H1 (cell line): ENCODE data around the gene UBE2I. TPM values are rescaled to one million over a fixed set of nuclear protein-coding genes. Genes with fewer than 3 reads are reported as not detected.

Source experiments
- CTCF ChIA-PET: fragments of 300-600 bp; sonication (Branson Sonifier 250); formaldehyde crosslinking; loops from one replicate; lab custom pipeline; 2021; ENCODE audit not compliant: partially characterized antibody; lab: Charles Lee
- POLR2A ChIA-PET: fragments of 300-600 bp; sonication (Branson Sonifier 250); formaldehyde crosslinking; loops from one replicate; lab custom pipeline; 2021; ENCODE audit warnings: inconsistent platforms; ENCODE audit not compliant: partially characterized antibody; lab: Charles Lee
- DNase-seq, 2 experiments: peaks; one replicate each; pipeline versions ENCODE4 v3.0.0 to v3.0.0-alpha.2; 2010 to 2022; ENCODE audit warnings: low spot score in 2 of 2, low read depth in 1 of 2, mixed read lengths in 1 of 2
- FAIRE-seq: peaks from 2 replicates; lab custom pipeline; 2011; peaks lifted over from hg19 to GRCh38; lab: Jason Lieb, UNC
- H2AFZ ChIP-seq: 2 replicates; pipeline ENCODE4 v1.8.1; 2012; ENCODE audit warnings: low read length, inconsistent platforms
- H2AK5ac ChIP-seq: 2 replicates; pipeline ENCODE4 v1.6.1; 2013; ENCODE audit warnings: low read depth, low read length
- H2BK120ac ChIP-seq: replicated peaks from 2 replicates; pipeline ENCODE3; 2013; ENCODE audit warnings: low read depth, low read length, inconsistent platforms
- H2BK12ac ChIP-seq: 2 replicates; pipeline ENCODE4 v1.6.1; 2013; ENCODE audit warnings: low read depth, low read length
- H2BK15ac ChIP-seq: 2 replicates; pipeline ENCODE4 v1.6.1; 2013; ENCODE audit warnings: low read length
- H2BK20ac ChIP-seq: 2 replicates; pipeline ENCODE4 v1.6.1; 2013; ENCODE audit warnings: low read length
- H2BK5ac ChIP-seq: 2 replicates; pipeline ENCODE4 v1.6.1; 2013; ENCODE audit warnings: low read depth, low read length
- H3K14ac ChIP-seq: 2 replicates; pipeline ENCODE4 v1.6.1; 2013; ENCODE audit warnings: inconsistent platforms; ENCODE audit not compliant: insufficient read length
- H3K18ac ChIP-seq: 2 replicates; pipeline ENCODE4 v1.6.1; 2013; ENCODE audit warnings: low read length; ENCODE audit errors: extremely low read depth
- H3K23ac ChIP-seq: 2 replicates; pipeline ENCODE4 v1.6.1; 2013; ENCODE audit warnings: inconsistent platforms; ENCODE audit not compliant: insufficient read length
- H3K23me2 ChIP-seq: 2 replicates; pipeline ENCODE4 v1.6.1; 2013; ENCODE audit warnings: low read depth, low read length
- H3K27ac ChIP-seq: 2 replicates; pipeline ENCODE4 v1.6.1; 2011; ENCODE audit warnings: low read depth, low read length, inconsistent platforms
- H3K27me3 ChIP-seq, 4 experiments: replicated peaks in 1 of 4; 1 replicate in 1 of 4; 2 replicates in 3 of 4; pipeline versions ENCODE4 v1.6.1 to v1.8.1; 2011 to 2013; ENCODE audit warnings: low read length in 3 of 4, mild to moderate bottlenecking in 3 of 4, inconsistent platforms in 2 of 4, mixed read lengths in 2 of 4, moderate library complexity in 1 of 4; ENCODE audit not compliant: control insufficient read depth in 3 of 4, insufficient read depth in 3 of 4; ENCODE audit errors: extremely low read depth in 1 of 4
- H3K36me3 ChIP-seq, 4 experiments: 2 replicates each; pipeline versions ENCODE4 v1.6.1 to v1.8.1; 2011 to 2013; ENCODE audit warnings: mild to moderate bottlenecking in 4 of 4, low read length in 3 of 4, moderate library complexity in 2 of 4, control low read depth in 1 of 4, inconsistent platforms in 1 of 4; ENCODE audit not compliant: insufficient read depth in 4 of 4, control insufficient read depth in 2 of 4
- H3K4ac ChIP-seq: replicated peaks from 2 replicates; pipeline ENCODE3; 2013; ENCODE audit warnings: low read length, low read depth, mixed read lengths, inconsistent platforms; ENCODE audit not compliant: insufficient read length
- H3K4me1 ChIP-seq, 4 experiments: replicated peaks in 1 of 4; 1 replicate in 1 of 4; 2 replicates in 3 of 4; pipeline versions ENCODE4 v1.6.1 to v1.8.1; 2011 to 2013; ENCODE audit warnings: low read length in 3 of 4, inconsistent platforms in 2 of 4, mixed read lengths in 1 of 4; ENCODE audit not compliant: insufficient read depth in 4 of 4, control insufficient read depth in 3 of 4
- H3K4me2 ChIP-seq, 2 experiments: 2 replicates each; pipeline versions ENCODE4 v1.6.1 to v1.8.1; 2011 to 2013; ENCODE audit warnings: low read depth in 2 of 2, low read length in 2 of 2, control low read depth in 1 of 2, inconsistent platforms in 1 of 2, mild to moderate bottlenecking in 1 of 2; ENCODE audit not compliant: insufficient read depth in 1 of 2
- H3K4me3 ChIP-seq, 4 experiments: fragments of 200-600, 300-600 bp in 1 of 4; sonication (generic), shearing (Covaris generic), sonication (Bioruptor Twin) in 1 of 4; 2 replicates each; pipeline versions ENCODE4 v1.5.1 to v1.8.1; 2011 to 2016; ENCODE audit warnings: low read length in 4 of 4, low read depth in 3 of 4, control low read depth in 2 of 4, inconsistent platforms in 2 of 4, mild to moderate bottlenecking in 2 of 4, mixed read lengths in 1 of 4, moderate library complexity in 1 of 4; ENCODE audit not compliant: insufficient read depth in 2 of 4; ENCODE audit errors: extremely low read depth in 1 of 4
- H3K56ac ChIP-seq: replicated peaks from 2 replicates; pipeline ENCODE3; 2013; ENCODE audit warnings: low read depth, mild to moderate bottlenecking, mixed read lengths, low read length, inconsistent platforms; ENCODE audit not compliant: insufficient read length
- H3K79me1 ChIP-seq: 2 replicates; pipeline ENCODE4 v1.6.1; 2013; ENCODE audit warnings: low read depth, low read length, control low read depth
- H3K79me2 ChIP-seq, 2 experiments: 2 replicates each; pipeline versions ENCODE4 v1.6.1 to v1.8.1; 2012 to 2013; ENCODE audit warnings: low read length in 2 of 2, mild to moderate bottlenecking in 2 of 2, inconsistent platforms in 1 of 2; ENCODE audit not compliant: insufficient read depth in 2 of 2, control insufficient read depth in 1 of 2
- H3K9ac ChIP-seq, 4 experiments: replicated peaks in 1 of 4; 1 replicate in 1 of 4; 2 replicates in 3 of 4; pipeline versions ENCODE4 v1.6.1 to v1.8.1; 2011 to 2013; ENCODE audit warnings: low read depth in 3 of 4, low read length in 3 of 4, control low read depth in 2 of 4, mild to moderate bottlenecking in 2 of 4, moderate library complexity in 2 of 4, inconsistent platforms in 1 of 4; ENCODE audit errors: extremely low read depth in 1 of 4
- H3K9me3 ChIP-seq, 2 experiments: 2 replicates each; pipeline versions ENCODE4 v1.6.1 to v1.8.1; 2012 to 2013; ENCODE audit warnings: mild to moderate bottlenecking in 2 of 2, moderate library complexity in 2 of 2, control low read depth in 1 of 2, inconsistent platforms in 1 of 2, low read depth in 1 of 2, low read length in 1 of 2, mixed read lengths in 1 of 2; ENCODE audit not compliant: insufficient read depth in 2 of 2
- H4K20me1 ChIP-seq, 2 experiments: replicated peaks in 1 of 2; 2 replicates each; pipeline versions ENCODE3 to v1.8.1; 2011 to 2013; ENCODE audit warnings: inconsistent platforms in 2 of 2, low read length in 2 of 2, mild to moderate bottlenecking in 1 of 2; ENCODE audit not compliant: insufficient read depth in 2 of 2, control insufficient read depth in 1 of 2
- H4K5ac ChIP-seq: 2 replicates; pipeline ENCODE4 v1.6.1; 2013; ENCODE audit warnings: low read length, low read depth, mixed read lengths, inconsistent platforms; ENCODE audit not compliant: insufficient read length
- H4K8ac ChIP-seq: 2 replicates; pipeline ENCODE4 v1.8.0; 2013; ENCODE audit warnings: mild to moderate bottlenecking, moderate library complexity, low read length, inconsistent platforms; ENCODE audit not compliant: insufficient read depth; ENCODE audit errors: extremely low read depth
- H4K91ac ChIP-seq: replicated peaks from 2 replicates; pipeline ENCODE3; 2013; ENCODE audit warnings: low read length, mixed read lengths, inconsistent platforms; ENCODE audit not compliant: insufficient read length
- BRCA1 ChIP-seq: IDR thresholded peaks from 2 replicates; pipeline ENCODE4 v1.6.1; 2012; ENCODE audit warnings: low read depth, low read length, improper control_type of control experiment
- CBX8 ChIP-seq: fragments of 300-800, 300-1000 bp; sonication (generic); IDR thresholded peaks from 2 replicates; pipeline ENCODE4 v1.7.1; 2016; ENCODE audit warnings: low read depth, low read length, borderline replicate concordance
- EZH2 ChIP-seq: fragments of 200-600 bp; sonication (generic); IDR thresholded peaks from 2 replicates; pipeline ENCODE4 v1.7.1; 2012; ENCODE audit warnings: low read depth, mild to moderate bottlenecking, moderate library complexity, low read length, inconsistent platforms; ENCODE audit not compliant: severe bottlenecking
- HDAC6 ChIP-seq: IDR thresholded peaks from one replicate; pipeline ENCODE4 v1.7.1; 2012; ENCODE audit warnings: low read depth, mild to moderate bottlenecking, inconsistent platforms, low read length, moderate library complexity
- PHF8 ChIP-seq: fragments of 200-600 bp; sonication (generic); conservative IDR thresholded peaks from 2 replicates; pipeline ENCODE4 v1.7.1; 2012; ENCODE audit warnings: low read depth, mild to moderate bottlenecking, inconsistent platforms, low read length, moderate library complexity
- POLR2AphosphoS5 ChIP-seq: IDR thresholded peaks from 2 replicates; pipeline ENCODE4 v1.6.1; 2011; ENCODE audit warnings: low read depth, low read length
- RAD21 ChIP-seq, 2 experiments: IDR thresholded peaks in 1 of 2; conservative IDR thresholded peaks in 1 of 2; 2 replicates each; pipeline ENCODE4 v1.6.1; 2011; ENCODE audit warnings: low read depth in 2 of 2, low read length in 2 of 2, improper control_type of control experiment in 1 of 2, inconsistent platforms in 1 of 2, mild to moderate bottlenecking in 1 of 2, moderate library complexity in 1 of 2
- RNF2 ChIP-seq: fragments of 200-900, 300-1000 bp; sonication (generic); IDR thresholded peaks from 2 replicates; pipeline ENCODE4 v1.7.1; 2016; ENCODE audit warnings: borderline replicate concordance, low read depth, mild to moderate bottlenecking, antibody characterized with exemption, low read length; ENCODE audit not compliant: poor library complexity, severe bottlenecking; ENCODE audit errors: missing control alignments
- RXRA ChIP-seq: IDR thresholded peaks from 2 replicates; pipeline ENCODE4 v1.6.1; 2011; ENCODE audit warnings: low read depth, mild to moderate bottlenecking, low read length, moderate library complexity; ENCODE audit not compliant: insufficient read depth
- SIN3A ChIP-seq, 2 experiments: IDR thresholded peaks in 1 of 2; conservative IDR thresholded peaks in 1 of 2; 2 replicates each; pipeline ENCODE4 v1.6.1; 2011 to 2012; ENCODE audit warnings: low read length in 2 of 2, improper control_type of control experiment in 1 of 2, low read depth in 1 of 2, mild to moderate bottlenecking in 1 of 2
- SP1 ChIP-seq: IDR thresholded peaks from 2 replicates; pipeline ENCODE4 v1.6.1; 2011; ENCODE audit warnings: low read depth, low read length
- SP2 ChIP-seq: IDR thresholded peaks from 2 replicates; pipeline ENCODE4 v1.6.1; 2012; ENCODE audit warnings: mild to moderate bottlenecking, low read length, inconsistent platforms
- TEAD4 ChIP-seq: IDR thresholded peaks from 2 replicates; pipeline ENCODE4 v1.6.1; 2012; ENCODE audit warnings: low read depth, low read length, inconsistent platforms, mixed read lengths
- WGBS, 2 experiments: shearing (Covaris generic) in 1 of 2; methylation state at CpG; one replicate each; pipeline versions ENCODE4 v1.1.6 to v1.1.7; 2013 to 2015; ENCODE audit warnings: low lambda C conversion rate in 2 of 2, mixed read lengths in 2 of 2, inconsistent platforms in 1 of 2, low coverage in 1 of 2, missing lambda C conversion rate in 1 of 2; ENCODE audit not compliant: insufficient replicate concordance in 2 of 2, insufficient coverage in 1 of 2, insufficient read length in 1 of 2; ENCODE audit errors: extremely low coverage in 1 of 2, missing lambda C conversion rate in 1 of 2; 5-methylcytosine and 5-hydroxymethylcytosine counted together
- polyA plus RNA-seq, 7 experiments: library from polyadenylated mRNA; depleted of rRNA in 3 of 7; stranded (reverse) in 5 of 7; unstranded in 2 of 7; fragments of >200 nt in 5 of 7; fragments of 200-250 nt in 2 of 7; gene quantifications; 1 replicate in 5 of 7; 2 replicates in 1 of 7; 4 replicates in 1 of 7; pipeline versions ENCODE4 v1.2.1 to v1.2.3, GENCODE V29; 2011 to 2013; ENCODE audit warnings: missing spikeins in 2 of 7, mixed read lengths in 2 of 7
- total RNA-seq: library from RNA; stranded (reverse); fragmentation: NEBNext Ultra II Directional; extraction: Animal tissue kit (Norgen Biotek cat#: 25700); gene quantifications from 2 replicates; pipeline ENCODE4 v1.2.1, GENCODE V29; 2021

Gene UBE2I
- total and polyA plus RNA-seq, 2 of the 8 experiments (the other 6 are each of a cell fraction or from before 2014, with no cell fraction given): 148 to 268 TPM

- H2BK5ac ChIP-seq: no peak overlapping the region
- H3K14ac ChIP-seq: no peak overlapping the region
- H2AFZ ChIP-seq: no peak overlapping the region
- no peak overlapping the region for H2BK15ac ChIP-seq
- H3K27me3 ChIP-seq: peaks cover 0 to 6% (median 0%) of the 10 kb centered on the region in 4 experiments; a peak in 3 of 7 replicates
- no peak overlapping the region for H2AK5ac ChIP-seq
- peaks cover 0 to 12% (median 3%) of the 10 kb centered on the region in 4 experiments; a peak in 4 of 7 replicates for H3K4me1 ChIP-seq
- H3K9ac ChIP-seq: no peak overlapping the region
- H2BK20ac ChIP-seq: no peak overlapping the region
- no peaks in the 10 kb centered on the region for H3K79me2 ChIP-seq
- peaks cover 0 to 8% of the 10 kb centered on the region in 2 experiments for H4K20me1 ChIP-seq
- CTCF ChIA-PET: interaction anchor here (1.4 to 11.1 kb wide), 5 partner anchors 8 to 35 kb away, joined by 4 to 52 read pairs (median 7); partner anchors contain the start of gene BAIAP3
- no peak overlapping the region for H3K56ac ChIP-seq
- DNase-seq (no peak), FAIRE-seq (no peak)
- peaks cover 4% of the 10 kb centered on the region; the same call in 1 of the 2 replicates for H3K23me2 ChIP-seq
- no peaks in the 10 kb centered on the region for H3K79me1 ChIP-seq
- no peaks in the 10 kb centered on the region for H3K9me3 ChIP-seq
- 78% methylated on average over 8 of the region's 11 CpGs; no CpG with 5 or more reads in 1 of the 2 experiments for WGBS, 2 experiments
- H3K23ac ChIP-seq: no peak overlapping the region
- H3K4ac ChIP-seq: no peak overlapping the region
- POLR2A ChIA-PET: interaction anchor here (1.0 kb wide), 1 partner anchor 17 kb away, joined by 4 read pairs; no protein-coding TSS in a partner anchor
- H3K36me3 ChIP-seq: peaks cover 0 to 9% (median 5%) of the 10 kb centered on the region in 4 experiments; a peak in 4 of 8 replicates
- no peak overlapping the region for H4K5ac ChIP-seq
- no peak overlapping the region; the same call in 1 of the 2 replicates for H4K8ac ChIP-seq
- no peak overlapping the region for H3K18ac ChIP-seq
- H2BK120ac ChIP-seq: no peak overlapping the region
- TF ChIP-seq EZH2 (no peak), POLR2AphosphoS5 (no peak), CBX8 (no peak), SP1 (no peak), RXRA (no peak), SIN3A (conservative IDR thresholded peaks at IDR 0.05 in 1 of 2, IDR thresholded peaks at IDR 0.05 in 1 of 2; ENCODE audit: low read depth in 1 of 2, low read length in 2 of 2) (no peak), TEAD4 (no peak), PHF8 (no peak), RNF2 (no peak), HDAC6 (no peak), SP2 (no peak), RAD21 (IDR thresholded peaks at IDR 0.05 in 1 of 2, conservative IDR thresholded peaks at IDR 0.05 in 1 of 2; ENCODE audit: low read depth in 2 of 2, low read length in 2 of 2) (no peak), BRCA1 (no peak)
- H2BK12ac ChIP-seq: no peak overlapping the region
- no peak overlapping the region for H3K27ac ChIP-seq
- H4K91ac ChIP-seq: no peak overlapping the region
- no peak overlapping the region for H3K4me3 ChIP-seq
- H3K4me2 ChIP-seq: no peak overlapping the region
These were observed 35.7 kb downstream of the UBE2I start for GRCh38 chr16:1345087-1345486.
